ENCODE data around the gene B3GALT6. TPM values are rescaled to one million over a fixed set of nuclear protein-coding genes. Genes with fewer than 3 reads are reported as not detected.

The B3GALT6 gene
- total RNA-seq: 32.1 and 37.1 TPM in 2 replicates

DNA sequence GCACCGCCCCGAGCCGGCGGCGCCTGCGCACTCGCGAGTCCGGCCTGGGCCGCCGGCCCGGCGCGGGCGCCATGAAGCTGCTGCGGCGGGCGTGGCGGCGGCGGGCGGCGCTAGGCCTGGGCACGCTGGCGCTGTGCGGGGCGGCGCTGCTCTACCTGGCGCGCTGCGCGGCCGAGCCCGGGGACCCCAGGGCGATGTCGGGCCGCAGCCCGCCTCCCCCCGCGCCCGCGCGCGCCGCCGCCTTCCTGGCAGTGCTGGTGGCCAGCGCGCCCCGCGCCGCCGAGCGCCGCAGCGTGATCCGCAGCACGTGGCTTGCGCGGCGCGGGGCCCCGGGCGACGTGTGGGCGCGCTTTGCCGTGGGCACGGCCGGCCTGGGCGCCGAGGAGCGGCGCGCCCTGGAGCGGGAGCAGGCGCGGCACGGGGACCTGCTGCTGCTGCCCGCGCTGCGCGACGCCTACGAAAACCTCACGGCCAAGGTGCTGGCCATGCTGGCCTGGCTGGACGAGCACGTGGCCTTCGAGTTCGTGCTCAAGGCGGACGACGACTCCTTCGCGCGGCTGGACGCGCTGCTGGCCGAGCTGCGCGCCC lies at the start of gene B3GALT6:
Gene B3GALT6, plus strand, starts transcription at position 30 of the 588 bp plus-strand sequence. Its CDS starts 42 bp downstream, at position 72.

DNA sequence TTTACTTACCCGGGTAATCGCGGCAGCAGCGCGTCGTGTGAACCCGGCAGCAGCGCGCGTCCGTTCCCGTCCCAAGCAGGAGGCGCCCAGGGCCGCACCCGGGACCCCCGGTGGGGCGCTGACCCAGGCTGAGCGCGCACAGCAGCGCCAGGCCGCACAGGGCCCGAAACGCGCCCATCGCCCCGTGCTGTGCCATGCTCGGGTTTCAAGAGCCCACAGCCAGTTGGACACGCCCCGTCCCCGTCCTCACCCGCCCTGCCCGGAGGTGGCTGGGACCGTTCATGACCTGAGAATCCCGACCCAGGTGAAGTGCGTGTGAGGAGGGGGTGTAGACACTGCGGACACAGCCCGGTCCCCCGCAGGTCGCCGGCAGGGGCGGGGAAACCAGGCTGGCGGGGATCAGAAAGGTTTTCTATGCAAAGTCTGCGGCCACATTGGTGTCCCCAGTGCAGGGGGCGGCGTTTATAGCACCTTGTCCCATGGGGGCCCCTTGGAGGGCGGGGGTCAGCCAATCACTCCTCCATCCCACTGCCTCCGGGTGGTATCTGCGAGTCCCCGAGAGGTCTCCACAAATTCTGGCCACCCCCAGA lies 25.6 kb upstream of the B3GALT6 start, which contains the start of gene TNFRSF18:
Gene TNFRSF18, minus strand, starts transcription at position 217 of the 590 bp plus-strand sequence. Its CDS starts 21 bp downstream, at position 196.

DNA sequence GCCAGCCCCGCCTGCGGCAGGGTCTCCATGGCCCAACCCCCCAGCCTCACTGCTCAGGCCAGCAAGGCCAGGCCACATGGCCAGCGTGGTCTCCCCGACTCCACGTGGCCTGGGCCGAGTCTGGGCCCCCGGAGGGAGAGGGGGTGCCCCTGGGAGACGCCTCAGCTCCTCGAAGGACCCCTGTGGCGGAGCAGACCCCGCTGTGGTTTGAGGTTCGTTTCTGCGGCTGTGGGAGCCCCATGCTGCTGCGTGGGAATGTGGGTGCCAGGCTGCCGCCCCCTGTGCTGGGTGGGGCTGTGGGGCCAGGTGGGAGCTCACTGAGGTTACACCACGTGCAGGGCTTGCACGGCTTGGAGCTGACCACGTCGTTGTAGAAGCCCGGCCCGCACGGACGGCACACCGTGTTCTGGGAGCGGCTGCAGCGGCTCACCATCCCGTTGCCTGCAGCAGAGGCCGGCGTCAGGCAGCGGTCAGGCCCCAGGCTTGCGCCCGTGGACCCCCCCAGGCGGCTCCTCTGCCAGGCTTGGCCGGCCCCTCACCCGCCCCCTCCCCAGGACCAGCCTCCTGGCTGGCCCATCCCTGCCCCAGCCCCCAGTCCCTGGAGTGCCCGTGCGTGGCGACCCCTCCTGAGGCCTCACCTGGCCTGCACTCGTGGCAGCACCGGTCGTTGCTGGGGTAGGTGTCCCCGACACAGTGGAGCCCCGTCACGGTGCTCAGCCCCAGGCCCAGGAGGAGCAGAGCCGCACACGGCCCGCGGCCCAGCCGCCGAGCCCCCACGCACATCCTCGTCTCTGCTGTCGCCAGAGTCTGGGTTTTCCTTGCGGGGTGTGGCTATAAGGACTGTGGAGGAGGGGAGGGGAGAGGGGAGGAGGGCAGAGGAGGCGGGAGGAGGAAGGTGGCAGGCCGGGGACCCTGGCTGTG lies 18.4 kb upstream of the B3GALT6 start, which contains the start of gene TNFRSF4:
Gene TNFRSF4, minus strand, starts transcription at position 809 of the 921 bp plus-strand sequence. Its CDS starts 26 bp downstream, at position 783.

DNA sequence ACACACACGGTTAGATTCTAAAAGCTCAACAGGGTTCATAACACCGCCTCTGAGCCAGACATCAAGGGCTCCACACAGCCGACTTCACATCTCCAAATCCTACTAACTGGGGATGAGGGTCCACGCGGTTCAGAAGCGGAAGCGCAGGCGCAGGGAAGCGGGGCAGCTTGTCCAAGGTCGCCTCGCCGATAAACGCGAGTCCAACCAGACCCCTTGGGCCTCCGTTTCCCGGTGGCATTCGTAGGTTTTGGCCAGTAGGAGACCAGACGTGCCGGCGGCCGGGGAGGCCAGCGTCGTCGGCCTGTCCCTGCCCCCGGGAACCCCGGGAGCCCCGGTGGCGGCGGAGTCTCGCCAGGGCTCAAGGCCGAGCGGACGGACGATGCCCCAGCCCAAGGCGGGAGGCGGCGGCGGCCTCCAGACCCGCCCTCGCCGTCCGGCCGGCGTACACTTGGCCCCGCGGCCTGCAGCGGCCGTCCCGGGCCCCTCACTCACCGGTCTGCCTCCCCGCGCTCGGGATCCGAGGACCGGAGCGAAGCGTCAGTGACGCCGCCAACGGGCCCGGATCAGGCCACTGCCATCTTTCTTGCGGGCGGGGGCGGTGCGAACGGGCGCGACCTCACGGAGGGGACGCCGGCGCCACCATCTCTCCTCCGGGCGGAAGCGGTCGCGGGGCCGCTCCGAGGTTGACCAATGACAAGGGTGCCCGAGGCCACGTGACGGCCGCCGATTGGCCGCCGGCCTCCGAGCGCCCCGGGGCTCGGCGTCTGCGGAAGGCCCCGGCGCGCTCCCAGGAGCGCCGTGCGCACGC lies 433 bp upstream of the B3GALT6 start, which contains the start of gene SDF4:
Gene SDF4, minus strand, starts transcription at position 602 of the 808 bp plus-strand sequence. CDS start 3,229 bp downstream, outside the sequence.

DNA sequence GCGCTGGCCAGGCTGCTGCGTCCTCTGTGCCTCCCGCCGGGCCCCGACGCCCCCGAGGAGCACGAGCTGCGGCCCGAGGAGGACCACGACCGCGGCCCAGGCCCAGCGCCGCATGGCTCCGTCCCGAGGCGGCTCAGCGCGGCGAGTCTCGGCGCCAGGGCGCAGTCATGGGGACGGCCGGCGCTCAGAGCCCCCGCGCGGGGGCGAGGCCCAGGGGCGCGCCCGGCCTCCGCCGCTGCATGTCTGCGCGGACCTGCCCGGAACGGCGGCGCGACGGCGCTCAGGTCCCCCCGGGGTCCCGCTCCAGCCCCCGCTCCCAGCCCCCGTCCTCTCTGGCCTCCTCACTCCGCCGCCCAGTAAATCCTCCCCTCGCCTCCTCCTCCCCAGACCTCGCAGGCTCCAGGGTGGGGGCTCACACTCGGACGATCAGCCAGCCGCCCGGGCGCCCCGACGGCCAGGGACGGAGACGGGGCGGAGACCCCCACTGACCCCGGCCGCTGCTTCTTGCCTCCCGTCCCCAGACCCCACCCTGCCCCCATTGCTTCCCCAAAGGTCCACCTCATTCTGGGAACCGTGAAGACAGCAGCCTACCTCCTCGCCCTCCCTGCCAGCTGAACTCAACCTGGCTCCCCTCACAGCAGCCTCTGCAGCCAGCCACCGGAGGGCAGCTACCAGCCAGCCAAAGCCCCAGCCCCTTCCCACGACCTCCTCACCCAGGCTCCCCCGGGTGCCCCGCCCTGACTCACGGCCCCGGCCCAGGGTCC lies 14.7 kb downstream of the B3GALT6 start, which contains the start of gene C1QTNF12:
Gene C1QTNF12, minus strand, starts transcription at position 146 of the 764 bp plus-strand sequence. Its CDS starts 32 bp downstream, at position 114.

DNA sequence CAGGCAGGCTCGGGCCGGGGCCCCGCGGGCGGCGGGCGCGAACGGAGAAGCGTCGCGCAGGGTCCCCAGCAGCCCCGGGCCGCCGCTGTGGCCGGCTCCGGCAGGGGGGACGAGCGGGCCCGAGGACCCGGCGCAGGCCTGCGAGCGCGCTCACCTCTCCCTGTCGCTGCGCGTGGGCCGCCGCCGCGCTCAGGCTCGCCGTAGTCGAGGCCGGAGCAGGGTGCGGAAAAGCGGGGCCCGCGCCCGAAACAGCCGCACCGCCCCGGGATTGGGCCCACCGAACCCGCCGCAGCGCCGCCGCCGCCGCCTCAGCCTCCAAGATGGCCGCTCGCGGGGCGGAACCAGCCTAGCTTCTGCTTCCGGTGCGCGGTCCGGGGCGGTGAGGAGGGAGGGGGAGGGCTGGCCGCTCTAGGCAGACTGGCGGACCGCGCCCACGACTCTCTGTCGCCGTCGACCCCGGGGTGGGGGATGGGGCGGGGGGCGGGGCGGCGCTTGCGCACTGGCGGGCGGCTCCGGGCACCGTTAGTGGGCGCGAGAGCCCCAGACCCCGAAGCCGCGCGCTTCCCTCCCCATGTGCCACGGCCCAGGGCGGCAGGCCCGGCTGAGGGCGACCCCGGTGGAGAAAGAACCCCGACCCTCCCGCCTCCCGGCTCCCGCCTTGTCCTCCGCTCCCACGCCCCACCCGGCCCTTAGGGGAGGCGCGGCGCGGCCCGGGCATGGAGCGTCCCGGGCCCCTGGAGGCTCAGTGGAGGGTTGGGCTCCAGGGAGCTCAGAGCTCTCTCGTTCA lies 41.7 kb downstream of the B3GALT6 start, which contains the start of gene UBE2J2:
Gene UBE2J2, minus strand, starts transcription at position 343 of the 787 bp plus-strand sequence. CDS start 5,862 bp downstream, outside the sequence.

Other genes starting within 250 kb of the B3GALT6 start
- 6.2 and 7.9 TPM in 2 replicates for gene HES4, start 232.1 kb upstream of the B3GALT6 start, total RNA-seq
- gene ISG15, start 218.7 kb upstream of the B3GALT6 start, total RNA-seq: 68.3 and 107 TPM in 2 replicates
- 96.2 and 197 TPM in 2 replicates for gene AGRN, start 212.1 kb upstream of the B3GALT6 start, total RNA-seq
- not detected in 2 replicates for gene RNF223, start 157.9 kb upstream of the B3GALT6 start, total RNA-seq
- gene C1orf159, start 116.1 kb upstream of the B3GALT6 start, total RNA-seq: 4.8 and 7.1 TPM in 2 replicates
- not detected in 2 replicates for gene TTLL10, start 58.4 kb upstream of the B3GALT6 start, total RNA-seq
- gene TNFRSF18, start 25.6 kb upstream of the B3GALT6 start, total RNA-seq: not detected in 2 replicates
- gene TNFRSF4, start 18.1 kb upstream of the B3GALT6 start, total RNA-seq: under 0.01 and 0.14 TPM in 2 replicates
- 190 and 205 TPM in 2 replicates for gene SDF4, start 236 bp upstream of the B3GALT6 start, total RNA-seq
- gene C1QTNF12, start 14.5 kb downstream of the B3GALT6 start, total RNA-seq: 0.92 and 1.5 TPM in 2 replicates
- 33.9 and 43.6 TPM in 2 replicates for gene UBE2J2, start 41.6 kb downstream of the B3GALT6 start, total RNA-seq
- gene SCNN1D, start 48.2 kb downstream of the B3GALT6 start, total RNA-seq: 1.2 and 2.3 TPM in 2 replicates
- 52.6 and 71.8 TPM in 2 replicates for gene ACAP3, start 75.7 kb downstream of the B3GALT6 start, total RNA-seq
- 16.9 and 17.8 TPM in 2 replicates for gene PUSL1, start 76.4 kb downstream of the B3GALT6 start, total RNA-seq
- gene INTS11, start 92.4 kb downstream of the B3GALT6 start, total RNA-seq: 41.9 and 59.4 TPM in 2 replicates
- 8.0 and 12.5 TPM in 2 replicates for gene CPTP, start 92.6 kb downstream of the B3GALT6 start, total RNA-seq
- gene TAS1R3, start 99.0 kb downstream of the B3GALT6 start, total RNA-seq: 0.23 and 0.30 TPM in 2 replicates
- gene DVL1, start 117.2 kb downstream of the B3GALT6 start, total RNA-seq: 65.0 and 105 TPM in 2 replicates
- gene MXRA8, start 126.3 kb downstream of the B3GALT6 start, total RNA-seq: 172 and 187 TPM in 2 replicates
- gene AURKAIP1, start 143.0 kb downstream of the B3GALT6 start, total RNA-seq: 52.6 and 85.8 TPM in 2 replicates
- 189 and 195 TPM in 2 replicates for gene CCNL2, start 167.1 kb downstream of the B3GALT6 start, total RNA-seq
- 53.1 and 68.6 TPM in 2 replicates for gene MRPL20, start 175.1 kb downstream of the B3GALT6 start, total RNA-seq
- gene ANKRD65, start 189.0 kb downstream of the B3GALT6 start, total RNA-seq: 0.18 and 0.30 TPM in 2 replicates
- gene VWA1, start 203.5 kb downstream of the B3GALT6 start, total RNA-seq: 10.4 and 13.1 TPM in 2 replicates
- gene ATAD3C, start 217.5 kb downstream of the B3GALT6 start, total RNA-seq: 0.09 TPM in 1 of 2 replicates, not detected in the other
- 13.7 and 26.3 TPM in 2 replicates for gene ATAD3B, start 239.5 kb downstream of the B3GALT6 start, total RNA-seq